HepG2 (cell line): ENCODE measurements around the gene CADM4. TPM values are rescaled to one million over a fixed set of nuclear protein-coding genes. Genes with fewer than 3 reads are reported as not detected.

Experiments used
- AKAP8 ChIP-seq: sonication (generic); formaldehyde crosslinking; IDR thresholded peaks from 2 replicates; pipeline ENCODE4 v1.5.1; 2020; ENCODE audit warnings: mild to moderate bottlenecking, missing genetic modification reagents
- DNMT1 ChIP-seq: sonication (generic); formaldehyde crosslinking; IDR thresholded peaks from 2 replicates; pipeline ENCODE4 v1.5.1; 2020; ENCODE audit warnings: mild to moderate bottlenecking, missing genetic modification reagents
- EED ChIP-seq: sonication (generic); formaldehyde crosslinking; IDR thresholded peaks from 2 replicates; pipeline ENCODE4 v1.5.0; 2020; ENCODE audit warnings: mild to moderate bottlenecking, missing genetic modification reagents
- HNRNPL ChIP-seq: fragments of 200-400 bp; formaldehyde crosslinking; IDR thresholded peaks from 2 replicates; pipeline ENCODE4 v1.6.1; 2017; ENCODE audit warnings: mild to moderate bottlenecking, low read depth, low read length
- HNRNPLL ChIP-seq: fragments of 200-400 bp; formaldehyde crosslinking; IDR thresholded peaks from 2 replicates; pipeline ENCODE4 v1.6.1; 2017; ENCODE audit warnings: mild to moderate bottlenecking, low read depth, low read length; ENCODE audit not compliant: poor library complexity, severe bottlenecking
- KDM2A ChIP-seq: sonication (generic); formaldehyde crosslinking; IDR thresholded peaks from 2 replicates; pipeline ENCODE4 v1.4.0; 2020; ENCODE audit warnings: low read depth, missing genetic modification reagents, borderline replicate concordance
- LCORL ChIP-seq, 2 experiments: fragments of 450-650 bp in 1 of 2; sonication (generic) in 1 of 2; formaldehyde crosslinking in 1 of 2; IDR thresholded peaks; 2 replicates each; pipeline versions ENCODE4 v1.5.0 to v1.6.1; 2017 to 2020; ENCODE audit warnings: antibody characterized with exemption in 1 of 2, missing genetic modification reagents in 1 of 2
- MLX ChIP-seq: IDR thresholded peaks from 2 replicates; pipeline ENCODE4 v1.6.1; 2016
- MYPOP ChIP-seq: sonication (generic); formaldehyde crosslinking; IDR thresholded peaks from 2 replicates; pipeline ENCODE4 v1.8.1; 2023; ENCODE audit warnings: mild to moderate bottlenecking, moderate library complexity, missing genetic modification reagents
- NRL ChIP-seq: sonication (generic); formaldehyde crosslinking; IDR thresholded peaks from 2 replicates; pipeline ENCODE4 v1.5.0; 2020; ENCODE audit warnings: missing genetic modification reagents, mild to moderate bottlenecking, moderate library complexity, borderline replicate concordance
- POLR2AphosphoS5 ChIP-seq: IDR thresholded peaks from 2 replicates; pipeline ENCODE4 v1.6.1; 2012; ENCODE audit warnings: low read depth, low read length
- RXRA ChIP-seq: sonication (generic); formaldehyde crosslinking; IDR thresholded peaks from 2 replicates; pipeline ENCODE4 v1.5.1; 2020; ENCODE audit warnings: missing genetic modification reagents
- SCMH1 ChIP-seq: sonication (generic); formaldehyde crosslinking; IDR thresholded peaks from 2 replicates; pipeline ENCODE4 v1.9.0; 2021; ENCODE audit warnings: missing genetic modification reagents, mild to moderate bottlenecking, borderline replicate concordance
- TEAD3 ChIP-seq: optimal IDR thresholded peaks from 2 replicates; pipeline ENCODE3; 2016; ENCODE audit warnings: borderline replicate concordance
- TERF1 ChIP-seq: sonication (generic); formaldehyde crosslinking; IDR thresholded peaks from 2 replicates; pipeline ENCODE4 v1.8.0; 2022; ENCODE audit warnings: mild to moderate bottlenecking, missing genetic modification reagents, moderate library complexity
- TFAP4 ChIP-seq: sonication (generic); IDR thresholded peaks from 2 replicates; pipeline ENCODE4 v1.6.1; 2016; ENCODE audit warnings: low read depth, borderline replicate concordance
- THAP11 ChIP-seq: IDR thresholded peaks from 2 replicates; pipeline ENCODE4 v1.6.1; 2016; ENCODE audit warnings: missing biosample characterization, missing genetic modification reagents
- ZFYVE20 ChIP-seq: sonication (generic); formaldehyde crosslinking; IDR thresholded peaks from 2 replicates; pipeline ENCODE4 v1.8.0; 2023; ENCODE audit warnings: low read depth, mild to moderate bottlenecking, moderate library complexity, missing genetic modification reagents, borderline replicate concordance
- ZNF550 ChIP-seq: sonication (generic); formaldehyde crosslinking; IDR thresholded peaks from 2 replicates; pipeline ENCODE4 v1.4.0; 2020; ENCODE audit warnings: mild to moderate bottlenecking, missing genetic modification reagents, borderline replicate concordance
- ZNF687 ChIP-seq: sonication (generic); formaldehyde crosslinking; IDR thresholded peaks from 2 replicates; pipeline ENCODE4 v1.5.1; 2020; ENCODE audit warnings: mild to moderate bottlenecking, missing genetic modification reagents, moderate library complexity
- polyA plus RNA-seq, 8 experiments: library from polyadenylated mRNA; depleted of rRNA in 3 of 8; stranded (reverse) in 7 of 8; unstranded in 1 of 8; fragments of >200 nt; fragmentation: Illumina TruSeq in 4 of 8; extraction: Trizol in 4 of 8; gene quantifications; 2 replicates each; pipeline versions ENCODE4 v1.2.1 to v1.2.3, GENCODE V29; 2011 to 2016; ENCODE audit warnings: low read depth in 4 of 8, missing spikeins in 1 of 8, mixed read lengths in 1 of 8; ENCODE audit not compliant: insufficient read depth in 1 of 8
- total RNA-seq, 5 experiments: library from RNA; depleted of rRNA; stranded (reverse); fragments of >200 nt; fragmentation: Illumina TruSeq; extraction: Trizol; gene quantifications; 2 replicates each; pipeline ENCODE4 v1.2.3, GENCODE V29; 2016; ENCODE audit warnings: low read depth in 1 of 5

The CADM4 gene
- total and polyA plus RNA-seq, 2 of the 13 experiments (the other 11 are each of a cell fraction or from before 2014, with no cell fraction given) = 8.5 to 16.0 TPM

- TF ChIP-seq THAP11 (CRISPR knock-in tag) (no peak), MLX (CRISPR knock-in tag) (no peak), KDM2A (CRISPR knock-in tag) (0 out of 2 replicates have a peak, but pooled peaks have one; percentile 19), ZFYVE20 (CRISPR knock-in tag) (0 out of 2 replicates have a peak, but pooled peaks have one; percentile 50), TEAD3 (CRISPR knock-in tag) (no peak), MYPOP (CRISPR knock-in tag) (no peak; the same call in 1 of the 2 replicates), SCMH1 (CRISPR knock-in tag) (no peak), EED (peak; percentile 44; the same call in 1 of the 2 replicates), LCORL (IDR thresholded peaks at IDR 0.05) (no peak), LCORL (CRISPR knock-in tag; IDR thresholded peaks at IDR 0.05) (peak; percentile 29; the same call in 1 of the 2 replicates), TFAP4 (no peak), NRL (CRISPR knock-in tag) (peak; percentile 81), TERF1 (CRISPR knock-in tag) (0 out of 2 replicates have a peak, but pooled peaks have one; percentile 26), HNRNPLL (peak; percentile 22), RXRA (CRISPR knock-in tag) (0 out of 2 replicates have a peak, but pooled peaks have one; percentile 25), ZNF687 (CRISPR knock-in tag) (peak; percentile 89), HNRNPL (no peak), AKAP8 (CRISPR knock-in tag) (0 out of 2 replicates have a peak, but pooled peaks have one; percentile 29), DNMT1 (CRISPR knock-in tag) (no peak; the same call in 1 of the 2 replicates), ZNF550 (CRISPR knock-in tag) (peak; percentile 63; the same call in 1 of the 2 replicates), POLR2AphosphoS5 (peak; percentile 38; the same call in 1 of the 2 replicates)
Observed at GRCh38 chr19:43639519-43640423, at the start of gene CADM4 (continued).
